Keratinocyte (primary cell): ENCODE measurements around the gene ESF1. TPM values are rescaled to one million over a fixed set of nuclear protein-coding genes. Genes with fewer than 3 reads are reported as not detected.

ENCODE experiments used
- DNase-seq: peaks from one replicate; pipeline ENCODE4 v3.0.0-alpha.2; 2011; ENCODE audit warnings: low read depth, missing footprints, low spot score
- FAIRE-seq: peaks from 2 replicates; lab custom pipeline; 2011; peaks lifted over from hg19 to GRCh38; lab: Jason Lieb, UNC
- H2AFZ ChIP-seq: 2 replicates; pipeline ENCODE4 v1.6.0; 2012; ENCODE audit warnings: low read length, control low read depth, inconsistent platforms; ENCODE audit not compliant: control insufficient read depth
- H3K27ac ChIP-seq: 2 replicates; pipeline ENCODE4 v1.5.1; 2011; ENCODE audit warnings: low read length; ENCODE audit not compliant: control insufficient read depth, insufficient read depth
- H3K27me3 ChIP-seq: 3 replicates; pipeline ENCODE4 v1.6.0; 2011; ENCODE audit warnings: low read length; ENCODE audit not compliant: control insufficient read depth, insufficient read depth; ENCODE audit errors: extremely low read depth
- H3K36me3 ChIP-seq, 2 experiments: 2 replicates in 1 of 2; 3 replicates in 1 of 2; pipeline ENCODE4 v1.5.1; 2011; ENCODE audit warnings: low read length in 2 of 2, mild to moderate bottlenecking in 1 of 2; ENCODE audit not compliant: control insufficient read depth in 2 of 2, insufficient read depth in 2 of 2; ENCODE audit errors: extremely low read depth in 1 of 2
- H3K4me1 ChIP-seq: 3 replicates; pipeline ENCODE4 v1.5.1; 2011; ENCODE audit warnings: low read length; ENCODE audit not compliant: control insufficient read depth, insufficient read depth; ENCODE audit errors: extremely low read depth
- H3K4me2 ChIP-seq: 3 replicates; pipeline ENCODE4 v1.6.0; 2011; ENCODE audit warnings: low read depth, low read length; ENCODE audit not compliant: control insufficient read depth, insufficient read depth; ENCODE audit errors: extremely low read depth
- H3K4me3 ChIP-seq, 3 experiments: fragments of 200-600 bp in 1 of 3; sonication (generic) in 1 of 3; 2 replicates in 2 of 3; 3 replicates in 1 of 3; pipeline ENCODE4 v1.5.1; 2011 to 2016; ENCODE audit warnings: low read length in 3 of 3, mild to moderate bottlenecking in 3 of 3, control low read depth in 2 of 3, inconsistent platforms in 1 of 3, low read depth in 1 of 3, mixed read lengths in 1 of 3, mixed run types in 1 of 3, moderate library complexity in 1 of 3; ENCODE audit not compliant: control insufficient read depth in 2 of 3, insufficient read depth in 2 of 3; ENCODE audit errors: extremely low read depth in 1 of 3
- H3K79me2 ChIP-seq: 2 replicates; pipeline ENCODE4 v1.6.0; 2012; ENCODE audit warnings: low read length; ENCODE audit not compliant: control insufficient read depth, insufficient read depth
- H3K9ac ChIP-seq: 3 replicates; pipeline ENCODE4 v1.6.0; 2011; ENCODE audit warnings: low read length; ENCODE audit not compliant: control insufficient read depth, insufficient read depth; ENCODE audit errors: extremely low read depth
- H3K9me1 ChIP-seq: 3 replicates; pipeline ENCODE4 v1.6.0; 2011; ENCODE audit warnings: low read length; ENCODE audit not compliant: control insufficient read depth, insufficient read depth; ENCODE audit errors: extremely low read depth
- H3K9me3 ChIP-seq: 2 replicates; pipeline ENCODE4 v1.5.1; 2012; ENCODE audit warnings: low read depth, low read length; ENCODE audit not compliant: control insufficient read depth
- H4K20me1 ChIP-seq: 3 replicates; pipeline ENCODE4 v1.6.0; 2011; ENCODE audit warnings: low read length; ENCODE audit not compliant: control insufficient read depth, insufficient read depth; ENCODE audit errors: extremely low read depth
- CTCF ChIP-seq, 3 experiments: IDR thresholded peaks in 1 of 3; conservative IDR thresholded peaks in 1 of 3; optimal IDR thresholded peaks in 1 of 3; 2 replicates in 2 of 3; 3 replicates in 1 of 3; pipeline versions ENCODE3 to v1.5.1; 2011; ENCODE audit warnings: low read length in 3 of 3, mild to moderate bottlenecking in 3 of 3, moderate library complexity in 2 of 3, control low read depth in 1 of 3, inconsistent platforms in 1 of 3; ENCODE audit not compliant: insufficient read depth in 2 of 3; ENCODE audit errors: extremely low read depth in 1 of 3
- EZH2 ChIP-seq: IDR thresholded peaks from one replicate; pipeline ENCODE4 v1.6.1; 2012; ENCODE audit warnings: inconsistent platforms, mild to moderate bottlenecking, low read length, moderate library complexity
- dilution Hi-C: fragments of 300-500 bp; cut with MboI; formaldehyde crosslinking; loops from one replicate; pipeline ENCODE4 v1.7.0; 2020; ENCODE audit warnings: low sequenced_read_pairs; ENCODE audit not compliant: extremely low pct_ligation_motif_present
- polyA plus RNA-seq, 5 experiments: library from polyadenylated mRNA; depleted of rRNA in 3 of 5; stranded (reverse) in 3 of 5; stranded (forward) in 1 of 5; unstranded in 1 of 5; fragments of >200 nt; gene quantifications; 1 replicate in 1 of 5; 2 replicates in 3 of 5; 3 replicates in 1 of 5; pipeline versions ENCODE4 v1.2.1 to v1.2.3, GENCODE V29; 2011 to 2012; ENCODE audit warnings: missing spikeins in 2 of 5, low read depth in 1 of 5, low replicate concordance in 1 of 5

The ESF1 gene
- polyA plus RNA-seq, 1 donor (not counting 4 experiments of a cell fraction or from before 2014, with no cell fraction given), result 10.8 TPM

GRCh38 chr20:13822459-13822858 is 37.7 kb upstream of the ESF1 start:
- dilution Hi-C loops, result no loop called here
- Histone ChIP-seq H3K4me1 (no peaks in the 10 kb centered on the region), H3K4me3 (no peak overlapping the region), H3K79me2 (no peaks in the 10 kb centered on the region), H3K36me3 (peaks cover 0 to 5% of the 10 kb centered on the region in 2 experiments), H2AFZ (no peak overlapping the region), H3K9ac (no peak overlapping the region), H4K20me1 (no peaks in the 10 kb centered on the region), H3K27me3 (no peaks in the 10 kb centered on the region), H3K9me1 (no peaks in the 10 kb centered on the region), H3K27ac (no peak overlapping the region), H3K4me2 (no peak overlapping the region), H3K9me3 (no peaks in the 10 kb centered on the region)
- no peak for DNase-seq
- no peak for FAIRE-seq
- TF ChIP-seq EZH2, result no peak
- no peak for TF ChIP-seq CTCF (optimal IDR thresholded peaks at IDR 0.05 in 1 of 3, IDR thresholded peaks at IDR 0.05 in 1 of 3, conservative IDR thresholded peaks at IDR 0.05 in 1 of 3; ENCODE audit: extremely low read depth in 1 of 3, insufficient read depth in 2 of 3, low read length in 3 of 3)

- no peak for FAIRE-seq
- H3K9me1 ChIP-seq, result no peaks in the 10 kb centered on the region
- no peak for DNase-seq
- no peak overlapping the region for H3K27ac ChIP-seq
- H3K9me3 ChIP-seq, result no peaks in the 10 kb centered on the region
- H3K4me2 ChIP-seq, result no peak overlapping the region
- H2AFZ ChIP-seq, result no peak overlapping the region
- H3K36me3 ChIP-seq, result peaks cover 0 to 5% of the 10 kb centered on the region in 2 experiments
- no peaks in the 10 kb centered on the region for H3K4me1 ChIP-seq
- no peak for TF ChIP-seq CTCF (optimal IDR thresholded peaks at IDR 0.05 in 1 of 3, IDR thresholded peaks at IDR 0.05 in 1 of 3, conservative IDR thresholded peaks at IDR 0.05 in 1 of 3; ENCODE audit: extremely low read depth in 1 of 3, insufficient read depth in 2 of 3, low read length in 3 of 3)
- no peak for TF ChIP-seq EZH2
- H3K27me3 ChIP-seq, result no peaks in the 10 kb centered on the region
- dilution Hi-C loops, result no loop called here
- H3K9ac ChIP-seq, result no peak overlapping the region
- H3K4me3 ChIP-seq, result no peak overlapping the region
- H3K79me2 ChIP-seq, result no peaks in the 10 kb centered on the region
- H4K20me1 ChIP-seq, result no peaks in the 10 kb centered on the region
Observed at GRCh38 chr20:13821876-13822275, 37.2 kb upstream of the ESF1 start.
